Germinal center (tissue), 1 donor: Measurements from ENCODE around the gene NOTO.

ENCODE experiments used
- DNase-seq: peaks from one replicate; pipeline ENCODE4 v3.0.0; 2012; ENCODE audit warnings: mixed read lengths, low spot score

NOTO gene

DNA sequence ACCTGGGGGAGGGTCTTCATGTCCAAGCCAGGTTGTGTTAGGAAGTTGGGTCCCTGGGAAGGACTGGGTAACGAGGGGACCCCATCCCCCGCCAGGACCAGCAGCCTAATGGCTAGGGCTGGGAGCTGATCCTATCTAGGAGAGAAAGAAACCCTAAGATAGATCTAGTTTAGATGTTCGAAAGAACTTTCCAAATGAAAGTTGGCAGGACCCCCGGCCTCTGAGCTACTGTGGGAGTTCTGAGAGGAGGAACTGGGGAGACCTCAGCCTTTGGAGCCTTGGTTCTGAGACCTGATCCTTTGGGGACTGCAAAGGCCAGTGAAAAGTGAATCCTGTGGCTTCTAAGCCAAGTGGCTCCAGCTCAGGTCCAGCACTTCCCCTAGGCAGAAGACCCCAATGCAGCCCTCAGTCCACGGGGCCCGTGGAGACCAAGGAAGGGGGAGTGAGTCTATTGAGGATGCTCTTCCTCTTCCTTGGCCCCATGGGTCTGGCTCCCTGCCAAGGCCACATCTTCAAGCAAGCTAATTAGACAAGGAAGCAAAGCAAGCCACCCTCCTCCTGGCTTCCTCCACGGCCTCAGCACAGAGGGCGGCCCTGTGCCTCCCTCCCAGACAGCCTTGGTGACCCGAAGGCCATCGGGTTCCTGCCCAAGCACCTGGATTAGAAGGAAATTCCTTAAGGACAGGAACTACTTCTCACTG, 55.2 kb downstream of the NOTO start:
- no peak for DNase-seq

- DNase-seq, result no peak
Measured at GRCh38 chr2:73258186-73258912, 56.0 kb downstream of the NOTO start.

- no peak for DNase-seq
Measured at GRCh38 chr2:73258913-73259215, 56.5 kb downstream of the NOTO start.

DNA sequence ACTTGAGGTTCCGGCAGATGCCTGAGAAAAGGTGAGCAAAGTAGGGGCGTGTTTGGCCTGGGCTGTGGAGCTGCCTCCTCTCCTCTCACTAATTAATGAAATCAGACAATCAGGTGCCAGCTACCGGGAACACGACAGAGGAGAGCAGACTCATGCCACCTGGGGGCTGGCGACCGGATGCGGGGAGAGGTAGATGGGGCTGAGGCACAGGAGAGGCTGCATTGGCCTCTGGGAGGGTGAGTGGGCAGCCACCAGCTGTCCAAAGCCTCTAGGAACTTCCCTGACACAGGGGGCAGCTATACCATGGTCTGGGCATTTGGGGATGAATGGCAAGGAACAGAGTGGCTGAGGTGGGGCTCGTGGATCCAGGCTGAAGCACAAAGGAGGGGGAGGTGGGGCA, 56.9 kb downstream of the NOTO start:
- no peak for DNase-seq

- DNase-seq, result no peak
Measured at GRCh38 chr2:73259704-73260337, 57.4 kb downstream of the NOTO start.

DNA sequence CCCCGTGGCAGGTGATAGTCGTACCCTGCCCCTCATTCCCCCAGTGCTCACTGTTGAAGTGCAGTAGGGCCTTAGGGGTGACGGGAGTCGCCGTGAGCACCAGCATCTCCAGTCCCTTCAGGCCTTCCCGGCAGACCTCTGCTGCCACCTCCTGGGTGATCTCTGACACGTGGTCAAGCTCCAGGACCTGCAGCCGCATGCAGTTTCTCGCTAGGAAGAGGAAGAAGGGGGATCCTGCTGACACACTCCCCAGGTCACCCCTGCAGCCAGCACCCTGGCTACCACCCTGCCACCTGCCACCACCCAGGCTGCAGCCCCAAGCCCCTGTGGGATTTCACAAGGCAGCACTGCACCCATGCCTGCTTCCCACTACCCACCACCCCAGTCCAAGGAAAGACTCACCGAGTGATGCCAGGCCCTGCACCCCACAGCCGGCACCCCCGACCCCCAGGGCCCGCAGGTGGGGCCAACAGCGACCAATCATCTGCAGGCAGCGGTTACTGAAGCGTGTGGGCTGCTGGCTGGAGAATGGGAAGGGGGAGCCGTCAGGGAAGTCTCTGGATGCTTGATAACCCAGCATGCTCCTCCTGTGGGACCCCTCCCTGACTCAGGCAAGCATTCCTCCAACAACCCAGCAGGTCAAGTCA, 58.1 kb downstream of the NOTO start:
- no peak for DNase-seq
